HCT116 (cell line): ENCODE measurements around the gene HSPBAP1.

Experiments
- CTCF ChIP-seq, 3 experiments: fragments of 200-600 bp in 1 of 3; sonication (generic) in 1 of 3; IDR thresholded peaks in 2 of 3; conservative IDR thresholded peaks in 1 of 3; 2 replicates each; pipeline ENCODE4 v1.5.1; 2012 to 2017; ENCODE audit warnings: low read depth in 2 of 3, low read length in 2 of 3, antibody characterized with exemption in 1 of 3, borderline replicate concordance in 1 of 3, control low read depth in 1 of 3, mild to moderate bottlenecking in 1 of 3, mixed read lengths in 1 of 3, mixed run types in 1 of 3, moderate library complexity in 1 of 3; ENCODE audit not compliant: insufficient read depth in 1 of 3
- EZH2 ChIP-seq: fragments of 200-600 bp; sonication (generic); IDR thresholded peaks from 2 replicates; pipeline ENCODE4 v1.6.1; 2017; ENCODE audit warnings: antibody characterized with exemption, mixed run types
- EZH2phosphoT487 ChIP-seq: fragments of 200-600 bp; IDR thresholded peaks from 2 replicates; pipeline ENCODE4 v1.6.1; 2018; ENCODE audit warnings: antibody characterized with exemption, borderline replicate concordance
- JUND ChIP-seq: IDR thresholded peaks from 2 replicates; pipeline ENCODE4 v1.6.1; 2012
- MAX ChIP-seq: IDR thresholded peaks from 2 replicates; pipeline ENCODE4 v1.6.1; 2012
- POLR2A ChIP-seq: IDR thresholded peaks from 2 replicates; pipeline ENCODE4 v1.7.0; 2011; ENCODE audit warnings: borderline replicate concordance; ENCODE audit not compliant: insufficient read depth, insufficient read length; ENCODE audit errors: extremely low read depth
- POLR2AphosphoS5 ChIP-seq: IDR thresholded peaks from 2 replicates; pipeline ENCODE4 v1.6.1; 2011; ENCODE audit warnings: mild to moderate bottlenecking, low read depth, low read length, moderate library complexity
- RAD21 ChIP-seq: IDR thresholded peaks from 2 replicates; pipeline ENCODE4 v1.6.1; 2012; ENCODE audit warnings: low read depth, mild to moderate bottlenecking
- SIN3A ChIP-seq: IDR thresholded peaks from 2 replicates; pipeline ENCODE4 v1.6.1; 2012; ENCODE audit warnings: low read depth
- SRF ChIP-seq: IDR thresholded peaks from 2 replicates; pipeline ENCODE4 v1.6.1; 2012; ENCODE audit warnings: low read depth
- TF ChIP-seq, protein P1 (sequence below): IDR thresholded peaks from 2 replicates; pipeline ENCODE4 v1.6.1; 2011; ENCODE audit warnings: mild to moderate bottlenecking, low read length, moderate library complexity; ENCODE audit not compliant: insufficient replicate concordance; ENCODE audit errors: extremely low read depth
- TF ChIP-seq, protein P2 (sequence below): IDR thresholded peaks from 2 replicates; pipeline ENCODE4 v1.6.1; 2012; ENCODE audit warnings: low read depth

GRCh38 chr3:122766430-122766829 lies 27.2 kb downstream of the HSPBAP1 start:
- no peak for TF ChIP-seq EZH2
- TF ChIP-seq POLR2AphosphoS5 = no peak
- TF ChIP-seq CTCF (IDR thresholded peaks at IDR 0.05 in 2 of 3, conservative IDR thresholded peaks at IDR 0.05 in 1 of 3; ENCODE audit: borderline replicate concordance in 1 of 3, insufficient read depth in 1 of 3, low read depth in 2 of 3, low read length in 2 of 3) = no peak
- no peak for TF ChIP-seq POLR2A
- TF ChIP-seq, protein P1, sequence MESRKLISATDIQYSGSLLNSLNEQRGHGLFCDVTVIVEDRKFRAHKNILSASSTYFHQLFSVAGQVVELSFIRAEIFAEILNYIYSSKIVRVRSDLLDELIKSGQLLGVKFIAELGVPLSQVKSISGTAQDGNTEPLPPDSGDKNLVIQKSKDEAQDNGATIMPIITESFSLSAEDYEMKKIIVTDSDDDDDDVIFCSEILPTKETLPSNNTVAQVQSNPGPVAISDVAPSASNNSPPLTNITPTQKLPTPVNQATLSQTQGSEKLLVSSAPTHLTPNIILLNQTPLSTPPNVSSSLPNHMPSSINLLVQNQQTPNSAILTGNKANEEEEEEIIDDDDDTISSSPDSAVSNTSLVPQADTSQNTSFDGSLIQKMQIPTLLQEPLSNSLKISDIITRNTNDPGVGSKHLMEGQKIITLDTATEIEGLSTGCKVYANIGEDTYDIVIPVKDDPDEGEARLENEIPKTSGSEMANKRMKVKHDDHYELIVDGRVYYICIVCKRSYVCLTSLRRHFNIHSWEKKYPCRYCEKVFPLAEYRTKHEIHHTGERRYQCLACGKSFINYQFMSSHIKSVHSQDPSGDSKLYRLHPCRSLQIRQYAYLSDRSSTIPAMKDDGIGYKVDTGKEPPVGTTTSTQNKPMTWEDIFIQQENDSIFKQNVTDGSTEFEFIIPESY = no peak
- TF ChIP-seq, protein P2, sequence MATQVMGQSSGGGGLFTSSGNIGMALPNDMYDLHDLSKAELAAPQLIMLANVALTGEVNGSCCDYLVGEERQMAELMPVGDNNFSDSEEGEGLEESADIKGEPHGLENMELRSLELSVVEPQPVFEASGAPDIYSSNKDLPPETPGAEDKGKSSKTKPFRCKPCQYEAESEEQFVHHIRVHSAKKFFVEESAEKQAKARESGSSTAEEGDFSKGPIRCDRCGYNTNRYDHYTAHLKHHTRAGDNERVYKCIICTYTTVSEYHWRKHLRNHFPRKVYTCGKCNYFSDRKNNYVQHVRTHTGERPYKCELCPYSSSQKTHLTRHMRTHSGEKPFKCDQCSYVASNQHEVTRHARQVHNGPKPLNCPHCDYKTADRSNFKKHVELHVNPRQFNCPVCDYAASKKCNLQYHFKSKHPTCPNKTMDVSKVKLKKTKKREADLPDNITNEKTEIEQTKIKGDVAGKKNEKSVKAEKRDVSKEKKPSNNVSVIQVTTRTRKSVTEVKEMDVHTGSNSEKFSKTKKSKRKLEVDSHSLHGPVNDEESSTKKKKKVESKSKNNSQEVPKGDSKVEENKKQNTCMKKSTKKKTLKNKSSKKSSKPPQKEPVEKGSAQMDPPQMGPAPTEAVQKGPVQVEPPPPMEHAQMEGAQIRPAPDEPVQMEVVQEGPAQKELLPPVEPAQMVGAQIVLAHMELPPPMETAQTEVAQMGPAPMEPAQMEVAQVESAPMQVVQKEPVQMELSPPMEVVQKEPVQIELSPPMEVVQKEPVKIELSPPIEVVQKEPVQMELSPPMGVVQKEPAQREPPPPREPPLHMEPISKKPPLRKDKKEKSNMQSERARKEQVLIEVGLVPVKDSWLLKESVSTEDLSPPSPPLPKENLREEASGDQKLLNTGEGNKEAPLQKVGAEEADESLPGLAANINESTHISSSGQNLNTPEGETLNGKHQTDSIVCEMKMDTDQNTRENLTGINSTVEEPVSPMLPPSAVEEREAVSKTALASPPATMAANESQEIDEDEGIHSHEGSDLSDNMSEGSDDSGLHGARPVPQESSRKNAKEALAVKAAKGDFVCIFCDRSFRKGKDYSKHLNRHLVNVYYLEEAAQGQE = no peak
- no peak for TF ChIP-seq SRF
- no peak for TF ChIP-seq RAD21
- TF ChIP-seq EZH2phosphoT487 = no peak
- no peak for TF ChIP-seq MAX
- no peak for TF ChIP-seq JUND
- no peak for TF ChIP-seq SIN3A
